ENCODE results near the gene PDXK.
"Not testable (repeated sequence)": the region's sequence is repeated elsewhere in the genome, so short reads cannot be mapped to it uniquely, and the experiment has no call there.

PDXK gene

DNA sequence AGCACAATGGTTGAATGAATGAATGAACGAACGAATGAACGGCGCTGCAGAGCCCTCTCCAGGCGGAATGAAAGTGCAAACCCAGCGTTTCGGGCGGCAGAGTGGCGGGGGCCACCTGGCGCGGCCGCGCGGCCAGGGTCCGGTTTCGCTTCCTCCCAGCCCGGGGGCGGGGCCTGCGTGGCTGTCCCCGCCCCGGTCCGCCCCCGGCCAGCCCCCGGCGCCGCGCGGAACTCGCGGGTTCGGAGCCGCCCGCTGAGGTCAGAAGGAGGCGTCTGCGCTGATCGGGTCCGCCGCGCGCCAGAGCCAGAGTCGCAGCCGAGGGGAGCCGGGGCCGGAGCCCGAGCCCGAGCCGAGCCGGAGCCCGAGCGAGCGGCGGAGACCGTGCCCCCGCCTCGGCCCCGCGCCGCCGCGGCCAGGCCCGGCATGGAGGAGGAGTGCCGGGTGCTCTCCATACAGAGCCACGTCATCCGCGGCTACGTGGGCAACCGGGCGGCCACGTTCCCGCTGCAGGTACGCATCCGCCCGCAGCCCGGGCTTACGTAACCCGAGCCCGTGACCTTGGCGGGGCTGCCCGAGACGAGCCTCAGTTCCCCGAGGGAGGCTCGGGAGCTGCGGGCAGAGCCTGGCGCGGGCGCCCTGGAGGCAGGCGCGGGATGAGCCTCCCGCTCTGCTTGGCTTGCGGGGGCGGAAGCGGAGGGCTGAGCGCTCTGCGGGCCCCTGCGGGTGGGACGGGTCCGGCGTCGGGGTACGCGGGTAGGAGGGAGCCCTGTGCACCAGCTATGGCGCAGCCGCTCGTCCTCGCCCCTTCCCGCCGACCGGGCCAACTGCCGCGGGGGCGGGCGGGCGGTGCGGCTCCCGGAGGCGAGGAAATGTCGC, at the start of gene PDXK:
Gene PDXK (plus strand): TSS at position 258 of the 876 bp plus-strand sequence. CDS start 166 bp downstream, at position 424.
- peak; percentile 97 for DNase-seq

DNA sequence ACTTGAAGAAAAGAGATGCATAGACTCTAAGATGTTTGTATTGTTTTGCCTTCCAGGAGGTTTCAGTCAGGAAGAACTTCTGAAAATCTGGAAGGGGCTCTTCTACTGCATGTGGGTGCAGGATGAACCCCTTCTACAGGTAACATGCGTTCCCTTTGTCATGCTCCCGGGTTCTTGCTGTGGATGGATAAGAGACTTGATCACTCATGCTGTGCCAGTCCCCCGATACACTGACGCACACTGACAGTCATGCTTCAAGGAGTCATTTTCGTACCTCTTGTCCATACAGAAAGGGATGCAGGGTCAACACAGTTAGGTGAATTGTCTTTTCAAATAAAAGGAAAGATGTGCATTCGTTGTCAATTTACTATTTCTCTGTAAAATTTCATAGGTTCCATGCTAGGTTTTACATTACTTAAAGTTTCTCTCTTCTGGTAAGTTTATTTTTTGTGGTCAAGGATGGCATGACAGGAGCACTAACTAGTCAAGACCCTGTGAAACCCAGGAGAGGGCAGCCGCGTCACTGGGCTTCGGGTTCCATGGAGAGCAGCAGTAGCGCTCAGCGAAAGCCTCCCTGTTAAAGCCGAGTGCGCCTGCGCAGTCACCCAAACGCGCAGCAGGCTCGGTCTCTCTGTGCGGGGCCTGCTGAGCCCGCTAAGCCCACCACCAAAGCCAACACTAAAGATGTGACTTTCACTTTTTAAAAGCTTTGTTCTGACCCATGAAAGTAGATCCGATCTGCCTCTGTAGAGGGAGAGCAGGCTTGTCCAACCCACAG, 48.9 kb upstream of the PDXK start:
- DNase-seq = no peak

GRCh38 chr21:43675871-43676270, 43.1 kb upstream of the PDXK start:
- no peak for DNase-seq

DNA sequence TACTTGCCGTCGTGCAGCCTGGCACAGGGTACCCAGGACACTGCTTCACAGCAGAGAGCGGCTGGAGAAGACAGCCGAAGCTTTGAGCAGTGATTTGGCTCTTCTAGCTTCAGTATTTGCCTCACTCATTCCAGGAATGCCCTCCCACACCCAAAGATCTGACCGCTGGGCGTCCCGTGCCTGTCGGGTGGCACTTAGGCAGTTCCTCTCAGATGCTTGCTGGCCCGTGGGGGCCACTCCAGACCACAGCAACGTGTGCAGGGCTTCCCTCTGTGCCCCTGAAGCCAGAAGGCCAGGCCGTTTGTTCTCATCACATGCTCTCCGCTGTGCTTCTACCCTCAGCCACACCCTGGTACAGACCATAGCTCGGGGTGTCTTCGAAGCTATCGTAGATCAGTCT, 42.5 kb upstream of the PDXK start:
- no peak for DNase-seq

DNA sequence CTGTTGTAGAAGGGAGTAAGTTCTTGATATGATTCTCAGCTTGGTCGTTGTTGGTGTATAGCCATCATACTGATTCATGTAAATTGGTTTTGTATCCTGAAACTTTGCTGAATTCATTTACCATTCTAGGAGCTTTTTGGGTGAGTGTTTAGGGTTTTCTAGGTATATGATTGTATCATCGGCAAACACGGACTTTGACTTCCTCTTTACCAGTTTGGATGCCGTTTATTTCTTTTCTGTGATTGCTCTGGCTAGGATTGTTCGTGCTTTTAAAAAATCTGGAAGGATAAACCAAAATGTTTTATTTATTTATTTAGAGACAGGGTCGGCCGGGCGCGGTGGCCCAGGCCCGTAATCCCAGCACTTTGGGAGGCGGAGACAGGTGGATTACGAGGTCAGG, 39.0 kb upstream of the PDXK start:
- DNase-seq = no peak

DNA sequence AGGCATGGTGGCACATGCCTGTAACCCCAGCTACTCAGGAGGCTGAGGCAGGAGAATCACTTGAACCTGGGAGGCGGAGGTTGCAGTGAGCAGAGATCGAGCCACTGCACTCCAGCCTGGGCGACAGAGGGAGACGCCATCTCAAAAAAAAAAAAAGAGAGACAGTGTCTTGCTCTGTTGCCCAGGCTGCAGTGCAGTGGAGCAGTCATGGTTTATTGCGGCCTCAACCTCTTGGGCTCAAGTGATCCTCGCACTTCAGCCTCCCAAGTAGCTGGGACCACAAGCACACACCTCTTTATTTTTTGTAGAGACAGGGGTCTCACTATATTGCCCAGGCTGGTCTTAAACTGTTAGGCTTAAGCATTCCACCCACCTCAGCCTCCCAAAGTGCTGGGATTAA, 38.5 kb upstream of the PDXK start:
- not testable (repeated sequence) for DNase-seq

DNA sequence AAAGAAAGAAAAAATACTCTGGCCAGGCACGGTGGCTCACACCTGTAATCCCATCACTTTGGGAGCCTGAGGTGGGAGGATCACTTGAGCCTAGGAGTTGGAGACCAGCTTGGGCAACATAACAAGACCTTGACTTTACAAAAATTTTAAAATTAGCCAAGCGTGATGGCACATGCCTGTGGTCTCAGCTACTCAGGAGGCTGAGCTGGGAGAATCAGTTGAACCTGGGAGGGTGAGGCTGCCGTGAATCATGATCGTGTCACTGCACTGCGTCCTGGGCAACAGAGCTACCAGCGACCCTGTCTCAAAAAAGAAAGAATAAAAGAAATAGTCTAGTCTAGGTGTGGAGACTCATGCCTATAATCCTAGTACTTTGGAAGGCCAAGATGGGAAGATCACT, 37.3 kb upstream of the PDXK start:
- no peak for DNase-seq

DNA sequence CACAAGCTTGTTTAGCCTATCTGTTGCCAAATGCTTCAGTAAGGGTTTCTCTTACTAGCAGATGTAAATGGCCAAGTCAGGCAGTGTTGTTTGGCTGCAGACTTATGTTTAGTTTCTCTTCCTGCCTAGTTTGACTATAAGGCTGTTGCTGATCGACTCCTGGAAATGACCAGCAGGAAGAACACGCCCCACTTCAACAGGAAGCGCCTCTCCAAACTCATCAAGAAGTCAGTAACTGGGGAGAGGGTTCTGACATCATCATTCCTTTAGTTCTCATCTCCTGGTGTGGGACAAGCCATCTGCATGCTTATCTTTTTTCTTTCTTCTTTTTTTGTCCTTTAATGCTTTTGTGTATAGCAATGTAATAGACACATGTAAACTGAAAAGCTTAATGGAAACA, 34.5 kb upstream of the PDXK start:
- DNase-seq = no peak

GRCh38 chr21:43686811-43687565, 31.9 kb upstream of the PDXK start:
- DNase-seq = no peak

- DNase-seq = no peak
Measured at GRCh38 chr21:43687566-43688399, 31.1 kb upstream of the PDXK start.

DNA sequence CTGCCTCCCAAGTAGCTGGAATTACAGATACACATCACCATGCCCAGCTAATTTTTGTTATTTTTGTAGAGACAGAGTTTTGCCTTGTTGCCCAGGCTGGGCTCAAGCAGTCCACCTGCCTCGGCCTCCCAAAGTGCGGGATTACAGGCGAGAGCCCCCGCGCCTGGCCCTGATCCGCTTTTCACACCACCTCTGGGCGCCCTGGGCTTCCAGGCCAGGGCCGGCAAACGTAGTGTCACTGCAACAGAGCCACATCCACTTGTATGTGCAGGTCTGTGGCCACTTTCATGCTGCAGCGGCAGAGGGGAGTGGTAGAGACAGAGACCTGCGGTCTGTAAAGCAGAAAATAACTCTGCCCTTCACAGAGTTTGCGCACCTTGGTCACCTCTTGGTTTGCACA, 30.0 kb upstream of the PDXK start:
- no peak for DNase-seq

DNA sequence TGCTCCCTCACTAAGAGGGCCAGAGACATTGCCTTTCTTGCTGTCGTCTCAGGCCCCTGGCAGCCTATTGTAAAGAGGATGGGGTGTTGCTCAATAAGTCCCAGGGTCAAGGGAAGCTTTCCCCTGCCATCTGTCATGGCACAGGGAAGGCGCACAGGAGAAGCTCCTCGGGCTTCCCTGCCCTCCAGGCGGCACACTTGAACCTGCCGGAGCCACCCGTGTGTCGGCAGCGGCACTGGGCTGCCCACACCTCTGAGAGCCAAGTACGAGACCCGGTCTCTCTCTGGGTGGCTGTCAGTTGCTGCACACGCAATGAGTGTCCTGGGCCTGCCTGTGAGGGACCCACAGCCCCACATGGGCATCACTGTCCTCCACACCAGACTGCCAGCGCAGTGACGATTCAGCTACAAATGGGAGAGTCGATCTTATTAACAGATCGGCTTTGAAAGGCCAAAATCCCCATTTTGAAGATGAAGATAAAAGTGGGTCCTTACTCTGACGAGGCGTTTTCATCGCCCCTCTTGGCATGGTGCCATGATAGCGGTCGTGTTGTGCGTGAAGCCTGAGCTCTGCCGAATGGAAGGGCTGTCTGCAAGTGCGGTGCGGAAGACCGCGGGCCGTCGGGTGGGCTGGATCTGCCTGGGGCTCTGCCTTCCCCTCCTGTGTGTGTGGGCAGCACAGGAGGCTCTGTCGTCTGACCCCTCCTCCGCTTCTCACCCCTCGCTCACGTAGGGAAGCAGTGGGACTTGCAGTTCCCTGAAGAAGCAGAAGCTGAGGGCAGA, 29.2 kb upstream of the PDXK start:
- no peak for DNase-seq

GRCh38 chr21:43690346-43690745, 28.6 kb upstream of the PDXK start:
- DNase-seq = no peak

DNA sequence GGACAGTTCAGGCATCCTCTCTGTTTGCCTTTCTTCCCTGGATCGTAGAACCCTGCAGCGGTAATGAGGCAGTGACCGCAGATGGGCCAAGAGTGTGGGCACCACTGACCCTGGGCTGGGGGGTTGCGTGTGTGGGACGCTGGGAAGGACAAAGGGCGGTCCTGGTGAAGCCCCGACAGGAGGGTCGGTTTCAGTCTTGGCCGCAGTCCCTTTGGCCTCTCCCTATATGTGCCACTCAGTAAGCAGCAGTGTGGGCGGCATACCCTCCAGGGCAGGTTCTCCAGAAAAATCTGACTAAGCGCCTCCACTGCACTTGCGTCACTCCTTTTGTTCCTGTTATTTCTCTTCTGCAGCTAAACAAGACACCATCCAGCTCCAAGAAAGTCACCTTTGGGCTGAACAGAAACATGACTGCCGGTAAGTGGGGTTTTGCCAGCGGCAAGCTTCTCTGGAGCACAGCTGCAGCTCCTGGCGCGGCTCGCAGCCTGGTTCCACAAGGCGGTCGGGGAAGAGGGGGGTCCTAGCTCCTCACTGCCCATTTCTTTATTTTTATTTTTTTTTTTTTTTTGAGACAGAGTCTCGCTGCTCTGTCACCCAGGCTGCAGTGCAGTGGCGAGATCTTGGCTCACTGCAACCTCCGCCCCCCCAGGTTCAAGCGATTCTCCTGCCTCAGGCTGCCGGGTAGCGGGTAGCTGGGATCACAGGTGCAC, 27.7 kb upstream of the PDXK start:
- no peak for DNase-seq

DNA sequence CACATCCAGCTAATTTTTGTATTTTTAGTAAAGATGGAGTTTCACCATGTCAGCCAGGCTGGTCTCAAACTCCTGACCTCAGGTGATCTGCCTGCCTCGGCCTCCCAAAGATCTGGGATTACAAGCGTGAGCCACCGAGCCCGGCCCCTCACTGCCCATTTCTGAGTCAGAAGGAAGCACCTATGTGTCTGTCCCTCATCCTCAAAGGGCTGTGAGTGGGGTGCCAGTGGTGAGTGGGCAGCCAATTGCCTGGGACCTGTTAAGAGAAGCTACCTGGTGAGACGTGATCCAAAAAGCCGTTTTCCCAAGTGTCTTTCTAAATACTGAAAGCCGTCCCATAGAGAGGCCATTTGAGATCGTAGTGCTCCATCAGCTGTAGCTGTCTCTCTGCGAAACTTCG, 27.1 kb upstream of the PDXK start:
- no peak for DNase-seq

GRCh38 chr21:43692949-43693348, 26.0 kb upstream of the PDXK start:
- no peak for DNase-seq

- no peak for DNase-seq
Measured at GRCh38 chr21:43693981-43694380, 24.9 kb upstream of the PDXK start.

DNA sequence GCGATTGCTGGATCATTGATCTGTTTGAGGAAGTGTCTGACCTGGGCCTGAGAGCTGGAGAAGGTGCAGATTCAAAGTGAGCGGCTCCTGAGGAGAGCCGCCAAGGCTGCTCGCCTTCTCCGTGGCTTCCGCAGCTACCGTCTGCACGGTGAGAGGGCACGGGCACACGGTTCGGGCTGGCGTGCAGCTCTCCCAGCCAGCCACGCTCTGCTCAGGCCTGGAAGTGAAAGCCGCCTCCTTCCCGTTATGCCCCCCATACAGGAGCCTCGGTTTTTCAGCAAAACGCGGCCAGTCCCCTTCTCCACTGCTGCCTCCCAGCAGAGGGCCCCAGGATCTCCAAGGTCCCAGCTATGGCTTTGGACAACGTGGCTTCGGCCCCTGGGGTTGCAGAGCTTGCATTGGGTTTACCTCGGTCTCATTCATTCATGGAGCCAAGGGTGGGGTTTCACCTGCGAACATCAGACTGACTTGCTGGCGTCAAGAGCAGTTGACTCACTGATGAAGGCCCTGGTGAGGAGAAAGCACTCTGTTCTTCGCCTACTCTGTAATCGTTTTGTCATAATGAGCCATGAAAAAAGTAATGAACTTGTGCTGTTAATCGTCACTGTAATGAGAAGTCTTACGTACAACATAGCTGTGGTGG, 24.4 kb upstream of the PDXK start:
- DNase-seq = no peak

DNA sequence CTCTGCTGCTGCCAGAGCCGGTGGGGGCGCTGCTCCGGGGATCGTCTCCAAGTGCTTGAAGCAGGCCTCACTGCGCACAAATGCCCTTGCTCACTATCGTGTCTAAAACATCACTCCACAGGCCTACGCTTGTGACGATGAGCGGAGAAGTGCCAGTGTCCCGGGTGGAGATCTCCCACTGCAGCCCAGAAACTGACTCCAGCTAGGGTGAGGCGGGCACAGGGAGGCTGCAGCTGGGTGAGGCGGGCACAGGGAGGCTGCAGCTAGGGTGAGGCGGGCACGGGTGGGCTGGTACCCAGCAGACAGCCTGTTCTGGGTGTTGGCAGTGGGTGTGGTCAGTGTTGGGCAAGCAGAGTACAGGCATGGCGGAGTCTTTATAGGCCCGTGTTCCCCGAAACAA, 22.7 kb upstream of the PDXK start:
- DNase-seq = no peak

Measured in OCI-M1 (cell line).